GM13976 (cell line): ENCODE measurements around the gene PGR.
"Not testable (repeated sequence)": the region's sequence is repeated elsewhere in the genome, so short reads cannot be mapped to it uniquely, and the experiment has no call there.

Experiments used
- DNase-seq: peaks from one replicate; pipeline ENCODE4 v3.0.0; 2012; ENCODE audit warnings: low spot score
- in situ Hi-C: fragments of 300-500 bp; cut with MboI; formaldehyde crosslinking; loops from one replicate; pipeline ENCODE4 v1.12.0; 2022; ENCODE audit warnings: low sequenced_read_pairs, mixed read lengths, inconsistent platforms; ENCODE audit not compliant: unreplicated experiment
- TF ChIP-seq, protein P1 (sequence below): IDR thresholded peaks from 2 replicates; pipeline ENCODE4 v1.5.1; 2012; ENCODE audit warnings: borderline replicate concordance, mild to moderate bottlenecking; ENCODE audit not compliant: insufficient read depth; ENCODE audit errors: extremely low read depth, missing control alignments, control extremely low read depth

Gene PGR

DNA sequence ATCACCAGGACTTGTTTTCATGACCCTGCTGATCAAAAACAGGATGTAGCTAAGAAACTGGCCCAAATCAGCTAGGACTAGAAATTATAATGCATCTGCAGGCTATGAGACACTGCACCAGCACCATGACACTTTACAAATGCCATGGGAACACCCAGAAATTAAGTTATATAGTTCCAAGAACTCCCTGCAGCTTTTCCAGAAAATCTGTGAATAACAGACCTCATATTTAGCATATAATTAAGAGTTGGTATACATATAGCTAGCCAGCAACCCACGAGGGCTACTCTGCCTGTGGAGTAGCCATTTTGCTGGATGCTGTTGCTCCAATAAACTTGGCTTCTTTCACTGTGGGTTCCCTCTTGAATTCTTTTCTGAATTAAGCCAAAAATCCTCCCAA is 101.0 kb downstream of the PGR start:
- TF ChIP-seq, protein P1, sequence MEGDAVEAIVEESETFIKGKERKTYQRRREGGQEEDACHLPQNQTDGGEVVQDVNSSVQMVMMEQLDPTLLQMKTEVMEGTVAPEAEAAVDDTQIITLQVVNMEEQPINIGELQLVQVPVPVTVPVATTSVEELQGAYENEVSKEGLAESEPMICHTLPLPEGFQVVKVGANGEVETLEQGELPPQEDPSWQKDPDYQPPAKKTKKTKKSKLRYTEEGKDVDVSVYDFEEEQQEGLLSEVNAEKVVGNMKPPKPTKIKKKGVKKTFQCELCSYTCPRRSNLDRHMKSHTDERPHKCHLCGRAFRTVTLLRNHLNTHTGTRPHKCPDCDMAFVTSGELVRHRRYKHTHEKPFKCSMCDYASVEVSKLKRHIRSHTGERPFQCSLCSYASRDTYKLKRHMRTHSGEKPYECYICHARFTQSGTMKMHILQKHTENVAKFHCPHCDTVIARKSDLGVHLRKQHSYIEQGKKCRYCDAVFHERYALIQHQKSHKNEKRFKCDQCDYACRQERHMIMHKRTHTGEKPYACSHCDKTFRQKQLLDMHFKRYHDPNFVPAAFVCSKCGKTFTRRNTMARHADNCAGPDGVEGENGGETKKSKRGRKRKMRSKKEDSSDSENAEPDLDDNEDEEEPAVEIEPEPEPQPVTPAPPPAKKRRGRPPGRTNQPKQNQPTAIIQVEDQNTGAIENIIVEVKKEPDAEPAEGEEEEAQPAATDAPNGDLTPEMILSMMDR, result no peak
- no peak for DNase-seq
- in situ Hi-C loops, result no loop called here

DNA sequence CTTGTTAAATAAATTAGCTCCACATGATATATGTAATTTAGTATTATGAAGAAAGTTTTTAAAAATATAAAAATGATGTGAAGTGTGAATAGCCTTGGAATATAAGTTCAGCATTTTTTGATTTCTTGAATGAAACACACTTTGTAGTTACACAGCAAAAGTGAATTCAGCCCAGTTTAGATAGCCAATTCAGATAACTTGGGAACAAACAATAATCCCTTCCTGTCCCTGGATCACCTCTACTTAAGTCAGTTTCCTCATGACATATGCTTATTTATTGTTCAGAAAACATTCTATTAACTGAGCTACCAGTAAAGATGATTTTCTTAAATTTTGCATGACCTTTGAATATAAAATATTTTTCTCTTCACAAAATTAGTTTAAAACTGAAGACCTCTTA is 107.4 kb downstream of the PGR start:
- DNase-seq, result no peak
- TF ChIP-seq, protein P1, result no peak
- in situ Hi-C loops, result no loop called here

DNA sequence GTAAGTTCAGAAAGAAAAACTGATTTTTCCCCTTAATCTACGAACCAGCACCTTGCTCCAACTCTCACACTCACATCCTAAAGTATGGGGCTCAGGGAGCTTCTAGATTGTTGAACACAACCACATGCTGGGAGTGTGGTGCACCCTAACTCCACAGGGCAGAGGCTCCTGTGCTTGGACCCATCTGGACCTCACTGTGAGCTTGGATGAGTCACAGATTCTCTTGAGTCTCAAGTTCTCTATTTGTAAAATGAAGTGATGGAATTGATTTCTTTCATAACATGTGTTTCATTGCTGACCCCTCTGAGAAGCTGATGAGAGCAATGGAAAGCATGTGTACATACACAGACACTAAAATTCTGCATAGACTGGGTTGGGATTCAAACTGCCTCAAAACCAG is 109.7 kb downstream of the PGR start:
- DNase-seq, result no peak
- in situ Hi-C loops, result no loop called here
- TF ChIP-seq, protein P1, result no peak

DNA sequence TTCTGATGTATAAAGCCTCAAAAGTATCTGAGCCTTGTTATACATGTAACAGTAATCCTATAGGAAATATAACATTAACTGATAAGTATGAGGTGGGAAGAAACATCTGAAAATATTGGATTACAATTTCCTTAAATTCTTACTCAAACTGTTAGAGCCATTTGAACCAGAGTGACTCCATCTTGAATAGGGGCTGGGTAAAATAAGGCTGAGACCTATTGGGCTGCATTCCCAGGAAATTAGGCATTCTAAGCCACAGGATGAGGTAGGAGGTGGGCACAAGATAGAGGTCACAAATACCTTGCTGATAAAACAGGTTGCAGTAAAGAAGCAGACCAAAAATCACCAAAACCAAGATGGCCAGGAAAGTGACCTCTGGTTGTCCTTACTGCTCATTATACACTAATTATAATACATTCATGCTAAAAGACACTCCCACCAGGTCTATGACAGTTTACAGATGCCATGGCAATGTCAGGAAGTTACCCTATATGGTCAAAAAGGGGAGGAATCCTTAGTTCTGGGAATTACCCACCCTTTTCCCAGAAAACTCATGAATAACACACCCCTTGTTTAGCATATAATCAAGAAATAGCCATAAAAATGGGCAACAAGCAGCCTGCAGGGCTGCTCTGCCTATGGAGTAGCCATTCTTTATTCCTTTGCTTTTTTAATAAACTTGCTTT is 114.9 kb downstream of the PGR start:
- in situ Hi-C loops, result no loop called here
- DNase-seq, result no peak
- TF ChIP-seq, protein P1, result no peak

DNA sequence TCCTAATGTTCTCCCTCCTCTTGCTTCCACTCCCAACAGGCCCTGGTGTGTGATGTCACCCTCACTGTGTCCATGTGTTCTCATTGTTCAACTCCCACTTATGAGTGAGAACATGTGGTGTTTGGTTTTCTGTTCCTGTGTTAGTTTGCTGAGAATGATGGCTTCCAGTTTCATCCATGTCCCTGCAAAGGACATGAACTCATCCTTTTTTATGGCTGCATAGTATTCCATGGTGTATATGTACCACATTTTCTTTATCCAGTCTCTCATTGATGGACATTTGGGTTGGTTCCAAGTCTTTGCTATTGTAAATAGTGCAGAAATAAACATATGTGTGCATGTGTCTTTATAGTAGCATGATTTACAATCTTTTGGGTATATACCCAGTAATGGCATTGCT is 115.9 kb downstream of the PGR start:
- in situ Hi-C loops, DNase-seq: not testable (repeated sequence)

DNA sequence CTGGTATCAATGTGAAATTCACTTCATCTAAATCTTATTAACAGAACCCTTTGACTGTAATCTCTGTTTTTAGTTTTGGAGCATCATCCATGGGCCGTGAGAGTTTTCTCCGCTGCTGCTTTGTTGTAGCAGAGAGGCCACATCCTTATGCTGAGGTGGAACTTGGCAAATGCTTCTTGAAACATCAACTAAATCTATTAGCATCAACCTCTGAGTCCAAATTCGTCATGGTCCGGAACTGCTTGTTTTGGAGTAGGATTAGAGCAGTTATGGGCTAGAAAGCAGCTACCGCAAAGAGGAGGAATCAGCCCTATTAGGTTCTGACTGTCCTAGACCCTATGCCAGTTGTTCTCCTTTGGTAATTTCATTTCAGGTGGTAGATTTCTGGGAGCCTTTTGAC is 117.7 kb downstream of the PGR start:
- in situ Hi-C loops, result no loop called here
- TF ChIP-seq, protein P1, result no peak
- DNase-seq, result no peak

DNA sequence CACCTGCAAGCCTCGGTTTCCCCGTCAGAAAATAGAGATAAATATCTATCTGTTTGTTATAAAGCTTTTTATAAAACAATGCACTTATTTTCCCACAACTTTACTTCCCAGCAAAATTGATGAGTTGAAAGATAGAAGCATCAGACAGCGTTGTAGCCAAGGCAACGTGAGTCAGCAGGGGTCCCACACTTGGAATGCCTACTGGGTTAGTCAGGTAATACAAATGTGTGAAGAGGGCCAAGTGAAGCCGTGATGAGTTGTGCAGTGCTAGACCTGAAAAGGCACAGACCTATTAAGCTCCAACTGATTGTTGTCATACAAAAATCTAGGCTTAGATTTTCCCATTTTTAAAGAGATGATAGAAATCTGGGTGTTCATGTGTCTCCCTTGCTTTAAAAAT is 118.7 kb downstream of the PGR start:
- in situ Hi-C loops, result no loop called here
- TF ChIP-seq, protein P1, result no peak
- no peak for DNase-seq
